Kidney glomerular epithelial cell (primary cell): Measurements from ENCODE around the gene SKIL.

Experiments
- DNase-seq: peaks from one replicate; lab custom pipeline; 2025; lab: John Stamatoyannopoulos, UW

SKIL gene

DNA sequence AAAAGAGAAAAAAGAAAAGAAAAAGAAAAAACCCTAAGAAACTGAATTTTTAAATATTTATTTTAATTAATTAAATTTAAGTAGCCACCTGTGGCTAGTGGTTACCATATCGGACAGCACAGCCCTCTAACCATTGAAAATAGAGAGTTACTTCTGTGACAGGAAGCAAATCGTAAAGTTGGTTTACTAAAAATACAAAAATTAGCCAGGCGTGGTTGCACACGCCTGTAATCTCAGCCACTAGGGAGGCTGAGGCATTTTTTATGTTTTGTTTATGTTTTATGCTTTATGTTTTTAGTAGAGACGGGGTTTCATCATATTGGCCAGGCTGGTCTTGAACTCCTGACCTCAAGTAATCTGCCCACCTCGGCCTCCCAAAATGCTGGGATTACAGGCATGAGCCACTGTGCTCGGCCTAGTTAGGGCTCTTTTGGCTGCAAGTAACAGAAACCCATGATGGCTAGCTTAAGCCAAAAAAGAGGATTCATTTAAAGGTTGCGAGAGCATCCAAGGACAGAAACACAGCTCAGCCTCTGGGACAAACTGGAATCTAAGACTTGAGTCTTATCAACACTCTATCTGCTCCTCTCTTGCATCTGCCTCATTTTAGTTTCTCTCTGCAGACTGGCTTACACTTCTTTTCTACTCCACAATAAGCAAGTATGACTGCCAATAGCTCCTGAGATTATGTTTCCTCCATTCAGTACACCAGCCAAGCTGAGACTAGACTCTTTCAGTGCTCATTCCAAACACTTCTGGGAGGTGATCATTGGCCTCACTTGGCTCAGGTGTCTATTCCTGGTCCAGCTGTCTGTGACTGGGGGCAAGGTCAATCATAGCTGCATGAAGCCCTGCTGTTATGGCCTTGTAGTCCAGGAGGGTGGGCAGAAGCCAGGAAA is 6.8 kb upstream of the SKIL start:
- DNase-seq = no peak

DNA sequence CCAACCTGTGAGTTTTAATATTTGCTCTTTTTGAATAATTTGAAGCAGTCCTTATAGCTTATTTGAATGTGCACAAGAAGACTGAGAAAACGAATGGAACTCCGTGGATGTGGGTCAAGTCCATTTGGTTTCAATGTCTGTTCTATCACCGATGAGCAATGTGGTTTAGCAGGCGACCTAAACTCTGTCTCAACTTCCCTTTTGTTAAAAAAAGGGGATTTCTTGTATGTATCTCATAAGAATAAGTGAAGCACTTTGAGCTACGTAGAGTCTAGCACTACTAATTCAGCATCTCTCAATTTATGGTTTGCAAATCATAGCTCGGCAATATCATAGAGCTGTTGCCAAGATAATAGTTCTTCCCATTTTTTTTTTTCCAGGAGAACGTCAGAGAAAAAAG is 4.6 kb upstream of the SKIL start:
- no peak for DNase-seq

DNA sequence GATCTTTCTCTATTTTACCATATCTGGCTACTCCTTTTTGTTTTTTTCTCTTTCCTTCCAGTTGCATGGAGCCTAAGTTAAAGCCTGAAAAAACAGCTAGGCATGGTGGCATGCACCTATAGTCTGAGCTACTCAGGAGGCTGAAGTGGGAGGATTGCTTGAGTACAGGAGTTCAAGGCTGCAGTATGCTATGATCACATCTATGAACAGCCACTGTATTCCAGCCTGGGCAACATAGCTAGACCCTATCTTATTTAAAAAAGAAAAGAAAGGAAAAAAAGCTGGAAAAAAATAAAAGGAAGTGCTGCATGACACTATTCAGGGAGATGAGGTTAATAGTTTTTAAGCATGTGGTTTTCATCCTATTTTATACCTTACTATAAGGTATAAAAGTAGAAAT is 4.0 kb upstream of the SKIL start:
- DNase-seq = no peak

DNA sequence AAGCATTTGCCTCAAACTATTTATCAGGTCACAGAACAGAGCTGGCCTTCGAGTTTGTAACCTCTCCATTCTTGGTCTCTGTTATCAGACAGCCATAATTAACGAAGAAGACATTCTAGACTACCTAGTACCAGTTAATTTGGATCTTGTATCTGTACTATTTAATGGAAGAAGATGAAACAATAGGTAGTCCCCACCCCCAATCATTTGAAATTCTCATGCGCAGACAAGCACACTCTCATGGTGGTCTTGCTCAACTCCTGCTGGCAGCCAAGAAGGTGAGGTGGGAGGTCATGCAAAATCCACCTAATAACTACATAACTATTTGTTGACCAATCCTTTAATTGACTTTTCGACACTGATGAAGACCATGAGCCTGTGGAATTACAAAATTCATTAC is 2.8 kb upstream of the SKIL start:
- no peak for DNase-seq

DNA sequence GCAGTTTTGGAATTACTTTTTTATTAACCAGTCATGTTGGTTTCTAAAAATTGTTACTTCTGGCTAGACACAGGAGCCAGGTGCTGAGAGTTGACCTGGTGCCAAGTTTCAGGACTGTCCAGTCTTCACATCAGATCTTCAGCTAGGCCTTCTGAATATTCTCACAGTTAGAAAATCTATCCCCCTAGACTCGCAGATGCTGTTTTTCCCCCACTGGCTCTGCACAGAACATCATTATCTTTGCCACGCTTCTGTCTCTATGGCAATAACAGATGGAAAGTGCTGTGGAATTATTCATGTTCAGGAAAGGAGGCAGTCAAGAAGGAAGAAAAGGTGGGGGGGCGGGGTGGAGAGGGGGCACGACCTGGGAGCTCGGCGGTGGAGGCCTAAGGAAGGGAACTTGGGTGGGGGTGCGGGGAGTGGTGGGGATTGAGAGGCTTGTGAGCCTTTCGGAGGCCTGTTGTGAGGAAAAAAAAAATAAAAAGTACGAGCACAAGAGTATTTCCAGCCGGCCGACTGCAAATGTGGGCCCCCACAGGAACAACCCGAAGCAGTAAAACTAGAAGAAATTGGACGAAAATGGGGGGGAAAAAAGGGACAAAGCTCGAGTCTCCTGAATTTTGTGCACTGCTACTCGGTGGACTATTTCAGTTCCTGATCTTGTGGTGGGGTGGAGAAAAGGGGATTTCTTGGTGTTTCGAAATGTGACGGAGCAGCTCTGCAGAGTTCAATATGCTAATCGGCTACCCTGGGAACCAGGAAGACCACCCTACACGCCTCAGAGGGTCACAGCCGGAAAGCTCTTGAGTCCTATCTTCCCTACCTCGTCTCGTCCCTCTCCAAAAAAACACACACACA is 1.5 kb upstream of the SKIL start:
- peak; percentile 76 for DNase-seq

DNA sequence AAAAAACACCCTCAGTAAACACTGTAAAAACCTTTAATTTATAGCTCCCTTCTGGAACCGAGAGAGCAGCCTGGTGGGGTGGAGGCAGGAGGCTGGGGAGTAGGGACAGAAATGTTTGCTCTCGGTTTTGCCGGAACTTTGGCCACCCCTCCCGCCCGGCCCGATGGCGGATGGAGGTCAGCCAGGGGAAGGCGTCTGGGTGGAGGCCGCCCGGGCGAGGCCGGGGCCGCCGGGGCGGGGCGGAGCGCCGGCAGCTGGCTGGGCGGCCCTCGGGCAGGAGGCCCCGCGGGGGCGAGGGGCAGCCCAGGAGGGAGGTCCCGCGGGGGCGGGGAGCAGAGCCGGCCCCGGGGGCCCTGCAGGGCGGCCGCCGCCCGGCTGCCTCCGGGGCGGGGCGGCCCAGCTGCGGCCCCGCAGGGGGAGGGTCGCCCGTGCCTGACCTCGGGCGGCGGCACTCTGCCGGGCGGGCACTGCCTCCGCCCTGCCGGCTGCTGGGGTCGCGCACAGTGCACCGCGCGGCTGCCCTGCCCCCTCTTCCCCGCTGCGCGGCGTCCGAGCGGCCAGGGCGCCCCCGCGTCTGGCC is 829 bp upstream of the SKIL start:
- DNase-seq = peak; percentile 89

DNA sequence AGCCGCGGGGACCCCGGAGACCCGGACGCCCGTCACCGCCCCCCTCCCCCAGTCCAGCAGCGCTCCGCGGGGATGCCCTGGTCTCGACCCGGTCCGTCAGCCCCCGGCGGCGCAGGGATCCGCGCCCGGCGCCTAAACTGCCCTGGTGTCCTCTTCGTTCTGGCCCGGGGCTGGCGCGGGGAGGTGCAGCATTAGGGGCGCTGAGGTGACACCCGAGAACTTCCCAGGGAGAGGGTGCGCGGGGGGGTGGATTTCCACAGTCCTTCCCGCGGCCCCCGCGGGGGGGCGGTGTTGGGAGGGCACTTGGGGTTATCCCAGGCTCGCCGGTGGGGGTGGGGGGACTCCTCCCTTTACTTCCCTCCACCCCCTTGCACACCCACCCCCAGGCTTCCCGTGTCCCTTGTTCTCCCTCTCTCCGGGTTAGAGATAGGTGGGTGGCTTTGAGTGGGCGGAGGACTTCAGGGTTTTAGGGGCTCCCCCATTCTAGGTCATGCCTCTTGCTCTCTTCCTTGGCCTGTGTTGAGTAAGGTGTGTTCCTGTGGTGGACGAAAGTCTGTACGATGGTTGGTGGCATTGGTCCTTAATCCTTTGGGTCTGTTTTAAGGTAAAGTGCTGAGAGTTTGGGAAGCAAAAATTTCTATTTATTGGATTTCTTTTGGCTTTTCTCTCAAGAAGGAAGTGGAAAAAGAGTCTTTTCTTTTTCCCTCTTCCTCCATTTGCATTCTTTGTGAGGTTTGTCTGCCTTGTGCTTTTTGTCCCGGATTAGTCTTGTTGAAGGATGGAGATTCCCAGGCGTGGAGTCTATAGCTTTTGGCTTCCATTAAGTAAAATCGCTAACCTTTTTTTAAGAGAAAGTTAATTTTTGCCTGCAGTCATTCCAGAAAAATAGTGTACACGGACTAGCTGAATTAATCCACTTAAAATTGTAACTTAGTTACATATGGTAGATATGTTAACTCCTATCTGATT is 811 bp downstream of the SKIL start:
- peak; percentile 42 for DNase-seq

DNA sequence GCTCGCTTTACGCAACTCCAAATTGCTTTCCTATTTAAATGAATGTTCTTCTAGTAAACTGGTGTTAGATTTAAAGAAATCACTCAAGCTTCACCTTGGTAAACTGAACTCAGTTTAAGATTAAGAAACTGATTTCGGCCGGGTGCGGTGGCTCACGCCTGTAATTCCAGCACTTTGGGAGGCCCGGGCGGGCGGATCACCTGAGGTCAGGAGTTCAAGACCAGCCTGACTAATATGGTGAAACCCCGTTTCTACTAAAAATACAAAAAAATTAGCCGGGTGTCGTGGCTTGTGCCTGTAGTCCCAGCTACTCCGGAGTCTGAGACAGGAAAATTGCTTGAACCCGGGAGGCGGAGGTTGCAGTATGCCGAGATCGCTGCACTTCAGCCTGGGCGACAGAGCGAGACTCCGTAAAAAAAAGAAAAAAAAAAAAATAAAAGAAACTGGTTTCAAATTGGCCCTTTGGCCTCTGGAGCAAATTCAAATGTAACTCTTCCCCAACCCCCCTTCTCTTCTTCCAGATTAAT is 1.7 kb downstream of the SKIL start:
- DNase-seq = no peak

DNA sequence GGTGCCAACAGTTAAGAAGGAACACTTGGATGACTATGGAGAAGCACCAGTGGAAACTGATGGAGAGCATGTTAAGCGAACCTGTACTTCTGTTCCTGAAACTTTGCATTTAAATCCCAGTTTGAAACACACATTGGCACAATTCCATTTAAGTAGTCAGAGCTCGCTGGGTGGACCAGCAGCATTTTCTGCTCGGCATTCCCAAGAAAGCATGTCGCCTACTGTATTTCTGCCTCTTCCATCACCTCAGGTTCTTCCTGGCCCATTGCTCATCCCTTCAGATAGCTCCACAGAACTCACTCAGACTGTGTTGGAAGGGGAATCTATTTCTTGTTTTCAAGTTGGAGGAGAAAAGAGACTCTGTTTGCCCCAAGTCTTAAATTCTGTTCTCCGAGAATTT is 3.0 kb downstream of the SKIL start:
- no peak for DNase-seq

DNA sequence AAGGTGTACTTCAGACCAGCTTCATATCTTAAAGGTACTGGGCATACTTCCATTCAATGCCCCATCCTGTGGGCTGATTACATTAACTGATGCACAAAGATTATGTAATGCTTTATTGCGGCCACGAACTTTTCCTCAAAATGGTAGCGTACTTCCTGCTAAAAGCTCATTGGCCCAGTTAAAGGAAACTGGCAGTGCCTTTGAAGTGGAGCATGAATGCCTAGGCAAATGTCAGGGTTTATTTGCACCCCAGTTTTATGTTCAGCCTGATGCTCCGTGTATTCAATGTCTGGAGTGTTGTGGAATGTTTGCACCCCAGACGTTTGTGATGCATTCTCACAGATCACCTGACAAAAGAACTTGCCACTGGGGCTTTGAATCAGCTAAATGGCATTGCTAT is 3.4 kb downstream of the SKIL start:
- no peak for DNase-seq

DNA sequence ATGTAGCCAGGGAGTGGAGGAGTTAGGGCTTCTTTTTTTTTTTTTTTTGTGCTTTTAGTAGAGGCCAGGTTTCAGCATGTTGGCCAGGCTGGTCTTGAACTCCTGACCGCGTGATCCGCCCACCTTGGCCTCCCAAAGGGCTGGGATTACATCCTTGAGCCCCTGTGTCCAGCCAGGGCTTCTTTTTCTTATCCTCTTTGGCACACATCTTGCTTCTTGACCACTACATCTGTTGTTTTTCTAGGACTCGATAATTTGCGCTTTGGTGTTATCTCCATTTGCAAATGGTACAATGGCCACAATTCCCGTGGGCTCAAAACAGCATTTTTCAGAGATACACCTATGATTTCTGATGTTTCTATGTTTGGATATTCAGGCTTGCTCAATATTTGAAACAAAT is 4.2 kb downstream of the SKIL start:
- no peak for DNase-seq

DNA sequence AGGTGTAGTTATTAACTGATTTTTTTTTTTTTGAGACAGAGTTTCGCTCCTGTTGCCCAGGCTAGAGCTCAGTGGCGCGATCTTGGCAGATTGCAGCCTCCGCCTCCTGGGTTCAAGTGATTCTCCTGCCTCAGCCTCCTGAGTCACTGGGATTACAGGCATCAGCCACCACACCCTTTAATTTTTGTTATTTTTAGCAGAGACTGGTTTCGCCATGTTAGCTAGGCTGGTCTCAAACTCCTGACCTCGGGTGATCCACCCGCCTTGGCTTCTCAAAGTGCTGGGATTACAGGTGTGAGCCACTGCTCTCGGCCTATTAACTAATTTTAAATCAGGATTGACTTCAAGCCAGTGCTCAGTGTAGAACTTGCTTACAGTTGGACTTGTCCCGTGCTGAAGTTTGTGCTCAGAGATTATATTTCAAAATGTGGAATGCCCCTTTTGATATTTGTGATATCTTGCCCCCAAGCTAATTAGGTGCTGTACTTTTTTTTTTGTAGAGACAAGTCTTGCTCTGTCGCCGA is 6.0 kb downstream of the SKIL start:
- DNase-seq = no peak

DNA sequence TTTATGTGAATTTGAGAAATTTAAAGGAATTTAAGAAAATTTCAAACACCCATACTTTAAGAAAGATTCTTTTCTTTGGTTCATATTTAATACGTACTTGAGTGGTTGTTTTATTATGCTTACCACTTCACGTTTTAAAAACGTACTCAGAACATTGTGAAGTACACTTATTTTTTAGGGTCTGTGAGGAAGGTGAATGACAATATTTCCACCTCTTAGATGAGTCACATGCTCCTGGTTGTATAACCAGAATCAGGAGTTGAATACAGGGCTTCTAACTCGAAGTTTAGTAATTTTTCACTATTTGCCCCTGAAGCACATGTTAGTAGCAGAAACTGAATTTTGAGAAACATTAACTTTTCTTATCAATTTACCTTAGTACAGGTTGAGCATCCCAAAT is 7.5 kb downstream of the SKIL start:
- DNase-seq = no peak

DNA sequence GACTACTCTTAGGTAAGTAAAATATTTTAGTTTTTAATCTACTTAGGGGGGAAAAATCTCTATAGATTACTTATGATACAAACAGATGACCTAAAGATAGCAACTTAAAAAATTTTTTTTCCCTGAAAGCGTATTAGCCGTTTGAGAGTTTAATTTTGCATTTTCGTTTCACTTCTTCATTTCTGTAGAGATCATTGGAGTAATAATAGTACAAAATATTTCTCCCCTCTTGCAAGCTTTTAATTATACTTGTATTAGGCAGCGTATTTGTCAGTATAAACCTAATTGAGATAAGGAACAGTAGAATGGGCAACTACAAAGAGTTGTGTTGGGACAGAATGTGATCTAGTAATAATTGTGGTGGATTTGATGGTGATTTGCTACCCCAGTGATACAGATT is 10.3 kb downstream of the SKIL start:
- no peak for DNase-seq

DNA sequence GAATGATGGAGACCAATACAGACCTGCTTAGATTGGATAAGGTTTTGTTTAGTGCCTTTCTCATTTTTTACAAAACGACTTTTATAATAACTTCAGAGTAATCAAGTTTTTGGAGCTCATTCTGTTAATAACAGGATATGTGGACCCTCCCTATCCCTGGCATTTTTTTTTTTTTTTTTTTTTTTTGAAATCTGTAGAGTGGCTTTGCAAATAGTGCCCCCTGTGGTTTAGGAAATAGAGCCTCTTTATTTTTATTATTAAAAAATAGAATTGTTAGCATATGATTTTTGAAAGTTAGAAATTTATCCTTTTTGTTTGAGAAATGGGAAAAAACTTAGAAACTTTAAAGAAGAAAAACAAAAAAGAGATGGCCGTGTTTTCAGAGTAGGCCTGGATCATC is 11.4 kb downstream of the SKIL start:
- DNase-seq = no peak

DNA sequence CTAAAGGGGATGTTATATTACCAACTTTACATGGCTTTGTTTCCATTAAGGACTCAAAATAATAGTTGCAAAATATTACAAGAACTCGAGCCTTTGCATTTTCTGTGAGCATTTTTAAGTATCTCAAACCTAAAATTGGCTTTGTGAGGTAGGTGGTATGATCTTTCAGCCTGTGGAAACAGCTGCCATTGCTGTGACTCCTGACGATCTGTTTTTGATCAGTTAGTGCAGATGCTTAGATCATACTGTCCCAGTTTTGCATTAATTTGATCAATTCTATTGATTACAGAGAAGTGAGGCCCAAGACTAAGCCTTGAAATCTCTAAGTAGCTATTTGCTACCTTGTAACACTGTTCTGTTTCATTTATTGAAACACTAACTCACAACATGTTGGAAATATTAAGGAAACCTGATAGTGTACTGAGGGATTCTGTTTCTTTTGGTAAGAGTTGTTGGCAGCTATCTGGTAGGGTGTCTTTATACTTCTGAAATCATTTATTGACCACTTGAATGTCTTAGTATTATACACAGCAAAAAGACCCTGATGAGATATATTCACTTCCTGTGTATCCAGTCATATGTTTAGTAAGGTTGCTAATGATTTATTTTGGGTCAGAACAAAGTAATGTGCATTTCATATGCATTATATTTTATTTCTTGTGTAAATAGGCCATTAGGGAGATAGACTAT is 14.8 kb downstream of the SKIL start:
- no peak for DNase-seq

DNA sequence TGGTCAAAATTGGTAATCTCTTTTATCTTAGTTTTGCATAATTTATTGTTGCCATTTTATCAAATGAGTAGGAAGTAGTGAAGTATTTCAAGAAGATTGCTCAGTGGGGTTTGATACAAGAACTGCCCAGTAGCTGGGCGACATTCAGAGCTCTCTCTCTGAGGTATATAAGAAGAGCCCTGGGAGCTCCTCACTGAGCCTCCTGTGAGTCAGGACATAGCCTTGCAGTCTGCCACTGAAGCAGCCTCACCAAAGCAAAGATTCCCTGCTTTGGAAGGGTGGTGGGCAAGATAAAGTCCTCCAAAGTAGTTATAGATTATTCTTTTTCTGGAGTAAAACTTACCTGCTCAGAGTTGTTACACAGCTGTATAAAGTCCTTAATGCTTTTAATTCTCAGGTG is 26.1 kb downstream of the SKIL start:
- DNase-seq = no peak

DNA sequence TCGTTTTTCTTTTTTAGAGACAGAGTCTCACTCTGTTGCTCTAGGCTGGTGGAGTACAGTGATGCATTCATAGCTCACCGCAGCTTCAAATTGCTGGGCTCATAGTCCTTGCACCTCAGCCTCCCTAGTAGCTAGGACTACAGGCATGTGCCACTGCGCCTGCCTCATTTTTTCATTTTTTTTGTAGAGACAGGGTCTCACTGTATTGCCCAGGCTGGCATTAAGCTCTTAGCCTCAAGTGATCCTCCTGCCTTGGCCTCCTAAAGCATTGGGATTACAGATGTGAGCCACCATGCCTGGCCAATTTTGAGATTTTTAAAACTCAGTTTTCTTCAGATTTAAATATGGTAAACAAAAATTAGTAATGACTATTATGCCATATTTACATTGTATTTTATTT is 29.0 kb downstream of the SKIL start:
- no peak for DNase-seq

DNA sequence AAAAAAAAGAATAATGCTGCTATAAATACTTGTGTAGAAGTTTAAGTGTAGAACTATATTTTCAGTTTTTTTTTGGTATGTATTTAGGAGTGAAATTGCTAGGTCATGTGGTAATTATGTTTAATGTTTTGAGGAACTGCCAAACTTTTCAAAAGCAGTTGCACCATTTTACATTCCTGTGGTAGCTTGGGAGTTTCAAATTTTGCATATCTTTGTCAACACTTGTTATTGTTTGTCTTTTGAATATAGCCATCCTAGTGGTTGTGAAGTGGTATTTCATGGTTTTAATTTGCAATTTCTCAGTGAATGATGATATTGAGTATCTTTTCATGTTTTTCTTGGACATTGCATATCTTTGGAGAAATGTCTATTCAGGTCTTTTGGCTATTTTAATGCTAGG is 30.4 kb downstream of the SKIL start:
- no peak for DNase-seq

DNA sequence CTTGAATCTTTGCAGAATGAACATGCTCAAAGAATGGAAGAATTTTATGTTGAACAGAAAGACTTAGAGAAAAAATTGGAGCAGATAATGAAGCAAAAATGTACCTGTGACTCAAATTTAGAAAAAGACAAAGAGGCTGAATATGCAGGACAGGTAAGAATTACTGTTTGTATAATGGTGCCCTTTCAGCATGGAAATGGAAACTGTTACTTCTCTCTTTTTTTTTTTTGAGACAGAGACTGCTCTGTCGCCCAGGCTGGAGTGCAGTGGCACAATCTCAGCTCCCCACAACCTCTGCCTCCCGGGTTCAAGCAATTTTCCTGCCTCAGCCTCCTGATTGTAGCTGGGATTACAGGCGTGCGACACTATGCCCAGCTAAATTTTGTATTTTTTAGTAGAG is 33.6 kb downstream of the SKIL start:
- no peak for DNase-seq

DNA sequence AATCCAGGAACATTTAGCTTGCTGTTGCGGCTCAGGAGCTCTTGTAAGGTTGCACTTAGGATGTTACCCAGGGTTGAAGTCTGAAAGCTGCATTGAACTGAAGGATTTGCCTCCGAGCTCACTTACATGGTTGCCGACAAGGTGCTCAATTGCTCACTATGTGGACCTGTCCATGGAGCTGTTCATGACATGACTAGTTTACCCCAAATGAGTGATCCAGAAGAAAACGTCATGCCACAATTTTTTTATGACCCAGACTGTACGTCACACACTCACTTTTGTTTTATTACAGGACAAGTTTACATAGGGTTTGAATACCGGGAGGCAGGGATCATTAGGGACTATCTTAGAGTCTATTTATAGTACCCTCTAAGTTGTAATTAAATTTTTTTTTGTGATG is 40.2 kb downstream of the SKIL start:
- no peak for DNase-seq
